Measurements from ENCODE around the gene TRPM4. TPM values are rescaled to one million over a fixed set of nuclear protein-coding genes. Genes with fewer than 3 reads are reported as not detected.

TRPM4 gene
- total and polyA plus RNA-seq, 2 of the 8 experiments (the other 6 are each of a cell fraction or from before 2014, with no cell fraction given), result 11.3 to 13.3 TPM

DNA sequence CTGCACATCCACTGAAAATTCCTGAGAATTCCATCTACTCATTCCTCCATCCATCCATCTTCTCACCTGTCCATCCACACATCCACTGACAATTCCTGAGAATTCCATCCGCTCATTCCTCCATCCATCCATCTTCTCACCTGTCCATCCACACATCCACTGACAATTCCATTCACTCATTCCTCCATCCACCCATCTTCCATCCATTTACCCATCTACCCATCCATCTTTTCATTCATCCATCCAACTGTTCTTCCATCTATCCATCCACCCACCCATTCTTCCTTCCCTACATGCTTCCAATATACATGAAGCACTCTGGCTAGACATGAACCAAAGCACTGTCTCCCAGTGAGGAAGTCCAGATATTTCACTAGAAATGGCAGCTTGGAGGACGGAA lies 15.6 kb downstream of the TRPM4 start (continued):
- TF ChIP-seq, protein P1, sequence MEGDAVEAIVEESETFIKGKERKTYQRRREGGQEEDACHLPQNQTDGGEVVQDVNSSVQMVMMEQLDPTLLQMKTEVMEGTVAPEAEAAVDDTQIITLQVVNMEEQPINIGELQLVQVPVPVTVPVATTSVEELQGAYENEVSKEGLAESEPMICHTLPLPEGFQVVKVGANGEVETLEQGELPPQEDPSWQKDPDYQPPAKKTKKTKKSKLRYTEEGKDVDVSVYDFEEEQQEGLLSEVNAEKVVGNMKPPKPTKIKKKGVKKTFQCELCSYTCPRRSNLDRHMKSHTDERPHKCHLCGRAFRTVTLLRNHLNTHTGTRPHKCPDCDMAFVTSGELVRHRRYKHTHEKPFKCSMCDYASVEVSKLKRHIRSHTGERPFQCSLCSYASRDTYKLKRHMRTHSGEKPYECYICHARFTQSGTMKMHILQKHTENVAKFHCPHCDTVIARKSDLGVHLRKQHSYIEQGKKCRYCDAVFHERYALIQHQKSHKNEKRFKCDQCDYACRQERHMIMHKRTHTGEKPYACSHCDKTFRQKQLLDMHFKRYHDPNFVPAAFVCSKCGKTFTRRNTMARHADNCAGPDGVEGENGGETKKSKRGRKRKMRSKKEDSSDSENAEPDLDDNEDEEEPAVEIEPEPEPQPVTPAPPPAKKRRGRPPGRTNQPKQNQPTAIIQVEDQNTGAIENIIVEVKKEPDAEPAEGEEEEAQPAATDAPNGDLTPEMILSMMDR (IDR thresholded peaks at IDR 0.05; ENCODE audit: control extremely low read depth in 1 of 3, insufficient read depth in 1 of 3, low read depth in 1 of 3, low read length in 3 of 3), result no peak
- no peak for TF ChIP-seq SRF (IDR thresholded peaks at IDR 0.05; ENCODE audit: low read depth, low read length)
